HCT116 (cell line): ENCODE results near the gene TRIM72. TPM values are rescaled to one million over a fixed set of nuclear protein-coding genes. Genes with fewer than 3 reads are reported as not detected.
A peak's percentile ranks its signal among the peaks of the same experiment; 100 is the strongest.

Source experiments
- ATAC-seq: fragments of 200-7000 bp; cut with Tn5 transposase; 2 replicates; pipeline ENCODE4 v1.9.1; 2020; ENCODE audit warnings: mild to moderate bottlenecking, moderate library complexity
- BruUV-seq: library from RNA; stranded (reverse); fragments of 400-500 nt; replicated peaks from 2 replicates; lab custom pipeline; 2021; lab: Mats Ljungman, UMichigan
- CTCF ChIA-PET: fragments of 300-600 bp; sonication (Branson Sonifier 250); formaldehyde crosslinking; loops from one replicate; lab custom pipeline; 2021; ENCODE audit warnings: antibody characterized with exemption; lab: Charles Lee
- POLR2A ChIA-PET: fragments of 300-600, 350-600 bp; sonication (Branson Sonifier 250); formaldehyde crosslinking; loops from one replicate; lab custom pipeline; 2021; ENCODE audit warnings: antibody characterized with exemption; lab: Charles Lee
- RAD21 ChIA-PET, 2 experiments: fragments of 300-600 bp; sonication (Branson Sonifier 250); formaldehyde crosslinking; loops; one replicate each; lab custom pipeline; 2023; ENCODE audit warnings: low total read pairs in 2 of 2; ENCODE audit not compliant: uncharacterized antibody in 2 of 2, unreplicated experiment in 2 of 2, low non-redundant PET in 1 of 2; lab: Charles Lee
- DNase-seq: peaks from one replicate; pipeline ENCODE4 v3.0.0-alpha.2; 2010; ENCODE audit warnings: low read depth, low spot score
- H2AFZ ChIP-seq: fragments of 200-600 bp; shearing (Covaris generic), sonication (generic); 2 replicates; pipeline ENCODE4 v1.6.1; 2017; ENCODE audit warnings: low read depth, mixed run types, mixed read lengths, antibody characterized with exemption, low read length; ENCODE audit not compliant: poor library complexity, severe bottlenecking
- H3K27ac ChIP-seq: 2 replicates; pipeline ENCODE4 v1.5.1; 2012; ENCODE audit warnings: low read depth, low read length
- H3K27me3 ChIP-seq: fragments of 200-600 bp; sonication (generic); 2 replicates; pipeline ENCODE4 v1.6.1; 2016; ENCODE audit warnings: mixed run types, low read length, mixed read lengths; ENCODE audit not compliant: insufficient read depth
- H3K36me3 ChIP-seq, 2 experiments: fragments of 200-500 bp in 1 of 2; fragments of 200-600 bp in 1 of 2; sonication (Bioruptor generic) in 1 of 2; sonication (generic) in 1 of 2; 2 replicates each; pipeline versions ENCODE4 v1.5.1 to v1.6.1; 2014 to 2016; ENCODE audit warnings: low read length in 2 of 2, inconsistent platforms in 1 of 2, mixed read lengths in 1 of 2, mixed run types in 1 of 2; ENCODE audit not compliant: insufficient read depth in 2 of 2, control insufficient read depth in 1 of 2
- H3K4me1 ChIP-seq, 2 experiments: fragments of 200-600 bp in 1 of 2; sonication (generic) in 1 of 2; 2 replicates each; pipeline versions ENCODE4 v1.5.1 to v1.6.1; 2012 to 2017; ENCODE audit warnings: low read length in 2 of 2, inconsistent platforms in 1 of 2, mild to moderate bottlenecking in 1 of 2, mixed read lengths in 1 of 2, mixed run types in 1 of 2, moderate library complexity in 1 of 2; ENCODE audit not compliant: insufficient read depth in 2 of 2, control insufficient read depth in 1 of 2
- H3K4me2 ChIP-seq: fragments of 200-600 bp; sonication (generic); 2 replicates; pipeline ENCODE4 v1.6.1; 2017; ENCODE audit warnings: mixed run types, low read length, mixed read lengths
- H3K4me3 ChIP-seq, 2 experiments: fragments of 200-600 bp in 1 of 2; sonication (generic) in 1 of 2; replicated peaks in 1 of 2; 2 replicates each; pipeline ENCODE4 v1.5.1; 2011 to 2016; ENCODE audit warnings: low read length in 2 of 2, control low read depth in 1 of 2, low read depth in 1 of 2, mild to moderate bottlenecking in 1 of 2, mixed read lengths in 1 of 2, mixed run types in 1 of 2
- H3K79me2 ChIP-seq: fragments of 200-600 bp; sonication (generic); 2 replicates; pipeline ENCODE4 v1.6.1; 2017; ENCODE audit warnings: mild to moderate bottlenecking, mixed run types, low read length, moderate library complexity, mixed read lengths; ENCODE audit not compliant: insufficient read depth
- H3K9ac ChIP-seq: fragments of 200-600 bp; sonication (generic); 2 replicates; pipeline ENCODE4 v1.6.1; 2016; ENCODE audit warnings: low read length, mixed read lengths
- H3K9me2 ChIP-seq: fragments of 200-600 bp; sonication (generic), shearing (Covaris generic); 2 replicates; pipeline ENCODE4 v1.6.1; 2017; ENCODE audit warnings: mixed run types, mild to moderate bottlenecking, moderate library complexity; ENCODE audit not compliant: insufficient read depth
- H3K9me3 ChIP-seq, 2 experiments: fragments of 200-500 bp in 1 of 2; fragments of 200-600 bp in 1 of 2; sonication (Bioruptor generic) in 1 of 2; sonication (generic) in 1 of 2; 2 replicates each; pipeline ENCODE4 v1.6.1; 2014 to 2017; ENCODE audit warnings: low read length in 2 of 2, mixed read lengths in 2 of 2, inconsistent platforms in 1 of 2, low read depth in 1 of 2, mild to moderate bottlenecking in 1 of 2, mixed run types in 1 of 2, moderate library complexity in 1 of 2; ENCODE audit not compliant: control insufficient read depth in 1 of 2, insufficient read depth in 1 of 2
- H4K20me1 ChIP-seq: fragments of 200-600 bp; sonication (generic), shearing (Covaris generic); 2 replicates; pipeline ENCODE4 v1.6.1; 2017; ENCODE audit warnings: mixed run types, mild to moderate bottlenecking, moderate library complexity; ENCODE audit not compliant: insufficient read depth
- EGR1 ChIP-seq: IDR thresholded peaks from 2 replicates; pipeline ENCODE4 v1.6.1; 2012; ENCODE audit warnings: low read depth
- MAX ChIP-seq: IDR thresholded peaks from 2 replicates; pipeline ENCODE4 v1.6.1; 2012
- POLR2AphosphoS5 ChIP-seq: IDR thresholded peaks from 2 replicates; pipeline ENCODE4 v1.6.1; 2011; ENCODE audit warnings: mild to moderate bottlenecking, low read depth, low read length, moderate library complexity
- RAD21 ChIP-seq: IDR thresholded peaks from 2 replicates; pipeline ENCODE4 v1.6.1; 2012; ENCODE audit warnings: low read depth, mild to moderate bottlenecking
- ZBTB33 ChIP-seq: IDR thresholded peaks from 2 replicates; pipeline ENCODE4 v1.6.1; 2011; ENCODE audit warnings: mild to moderate bottlenecking, low read length, moderate library complexity; ENCODE audit not compliant: insufficient replicate concordance; ENCODE audit errors: extremely low read depth
- ZNF274 ChIP-seq: fragments of 200-500 bp; sonication (Bioruptor generic); IDR thresholded peaks from 2 replicates; pipeline ENCODE4 v1.6.1; 2014; ENCODE audit warnings: mild to moderate bottlenecking, low read depth, low read length, inconsistent platforms
- intact Hi-C: fragments of 100-400 bp; cut with micrococcal nuclease; formaldehyde crosslinking; loops from 2 replicates; pipeline ENCODE4 v1.10.0; 2022
- total RNA-seq: library from RNA; stranded (reverse); gene quantifications from one replicate; pipeline ENCODE4 v1.2.1, GENCODE V29; 2021; ENCODE audit not compliant: unreplicated experiment

Gene TRIM72
- total RNA-seq, 1 experiment from 2014 or later: 43.8 TPM

GRCh38 chr16:31213342-31213741, 577 bp upstream of the TRIM72 start:
- TF ChIP-seq RAD21 (no peak), EGR1 (no peak), MAX (no peak), POLR2AphosphoS5 (no peak), ZNF274 (no peak), ZBTB33 (no peak)
- TF ChIP-seq, all 23 proteins: peak for 0
- no peaks in the 10 kb centered on the region for H3K36me3 ChIP-seq
- H3K79me2 ChIP-seq: peaks cover 38% of the 10 kb centered on the region
- ChIA-PET POLR2A (interaction anchor here (0.7 to 1.9 kb wide), 6 partner anchors 12 to 230 kb away, joined by 3 to 13 read pairs (median 3); partner anchors contain the start of genes FUS, ZNF646 and ZNF668), RAD21 (no interaction called here), CTCF (interaction anchor here (0.7 to 1.0 kb wide), 3 partner anchors 120 to 260 kb away, joined by 3 to 4 read pairs (median 3); no protein-coding TSS in a partner anchor)
- no peaks in the 10 kb centered on the region for H3K9me2 ChIP-seq
- ATAC-seq: no peak
- H3K4me3 ChIP-seq: peak overlapping the region; percentile 89 to 96
- peak overlapping the region; percentile 95 for H3K27ac ChIP-seq
- no peaks in the 10 kb centered on the region for H4K20me1 ChIP-seq
- H2AFZ ChIP-seq: no peak overlapping the region
- peaks cover 9 to 33% of the 10 kb centered on the region in 2 experiments for H3K4me1 ChIP-seq
- no peaks in the 10 kb centered on the region for H3K9me3 ChIP-seq
- intact Hi-C loops: loop anchor here (5.0 to 10.0 kb wide), 2 partner anchors 169 to 241 kb away; partner anchors contain the start of gene ARMC5
- no peak for DNase-seq
- BruUV-seq: TSS peak; percentile 62
- peak overlapping the region; percentile 100 for H3K4me2 ChIP-seq
- no peaks in the 10 kb centered on the region for H3K27me3 ChIP-seq
- peak overlapping the region; percentile 89 for H3K9ac ChIP-seq
